ENCODE results near the gene FZR1. TPM values are rescaled to one million over a fixed set of nuclear protein-coding genes. Genes with fewer than 3 reads are reported as not detected.

The FZR1 gene
- total and polyA plus RNA-seq, 2 of the 13 experiments (the other 11 are each of a cell fraction or from before 2014, with no cell fraction given) = 29.0 to 30.8 TPM

DNA sequence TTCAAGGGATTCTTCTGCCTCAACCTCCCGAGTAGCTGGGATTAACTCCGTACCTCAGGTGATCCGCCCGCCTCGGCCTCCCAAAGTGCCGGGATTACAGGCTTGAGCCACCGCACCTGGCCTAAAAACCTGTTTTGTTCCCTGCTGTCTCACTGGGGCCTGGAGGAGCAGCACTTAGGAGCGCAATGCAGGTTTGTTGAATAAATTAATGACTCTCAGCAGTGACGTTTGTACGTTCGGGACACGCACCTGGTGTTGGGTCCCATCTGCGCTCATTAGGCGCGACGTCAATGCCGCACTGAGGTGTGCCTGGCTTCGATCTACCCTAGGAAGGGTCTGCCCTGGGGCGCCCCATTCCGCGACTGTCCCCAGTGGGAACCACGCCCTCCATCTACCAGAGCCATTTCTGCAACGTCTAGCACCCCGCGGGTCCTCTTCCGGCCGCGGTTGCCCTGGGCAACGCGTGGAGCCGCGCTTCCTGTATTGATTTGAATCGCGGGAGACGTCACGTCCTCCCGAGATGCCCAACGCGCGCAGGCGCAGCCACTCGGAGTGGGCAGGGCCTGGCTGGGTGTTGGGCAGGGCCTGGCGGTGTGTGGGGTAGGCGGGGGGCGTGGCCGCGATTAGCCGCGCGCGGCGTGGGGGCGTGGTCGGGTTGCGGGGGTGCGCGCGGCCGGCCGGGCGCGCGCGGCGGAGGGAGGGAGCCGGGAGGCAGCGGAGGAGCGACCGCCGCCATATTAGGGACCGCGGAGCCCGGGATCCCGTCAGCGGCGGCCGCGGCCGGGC is at the start of gene FZR1 (continued):
- TF ChIP-seq, protein P1, sequence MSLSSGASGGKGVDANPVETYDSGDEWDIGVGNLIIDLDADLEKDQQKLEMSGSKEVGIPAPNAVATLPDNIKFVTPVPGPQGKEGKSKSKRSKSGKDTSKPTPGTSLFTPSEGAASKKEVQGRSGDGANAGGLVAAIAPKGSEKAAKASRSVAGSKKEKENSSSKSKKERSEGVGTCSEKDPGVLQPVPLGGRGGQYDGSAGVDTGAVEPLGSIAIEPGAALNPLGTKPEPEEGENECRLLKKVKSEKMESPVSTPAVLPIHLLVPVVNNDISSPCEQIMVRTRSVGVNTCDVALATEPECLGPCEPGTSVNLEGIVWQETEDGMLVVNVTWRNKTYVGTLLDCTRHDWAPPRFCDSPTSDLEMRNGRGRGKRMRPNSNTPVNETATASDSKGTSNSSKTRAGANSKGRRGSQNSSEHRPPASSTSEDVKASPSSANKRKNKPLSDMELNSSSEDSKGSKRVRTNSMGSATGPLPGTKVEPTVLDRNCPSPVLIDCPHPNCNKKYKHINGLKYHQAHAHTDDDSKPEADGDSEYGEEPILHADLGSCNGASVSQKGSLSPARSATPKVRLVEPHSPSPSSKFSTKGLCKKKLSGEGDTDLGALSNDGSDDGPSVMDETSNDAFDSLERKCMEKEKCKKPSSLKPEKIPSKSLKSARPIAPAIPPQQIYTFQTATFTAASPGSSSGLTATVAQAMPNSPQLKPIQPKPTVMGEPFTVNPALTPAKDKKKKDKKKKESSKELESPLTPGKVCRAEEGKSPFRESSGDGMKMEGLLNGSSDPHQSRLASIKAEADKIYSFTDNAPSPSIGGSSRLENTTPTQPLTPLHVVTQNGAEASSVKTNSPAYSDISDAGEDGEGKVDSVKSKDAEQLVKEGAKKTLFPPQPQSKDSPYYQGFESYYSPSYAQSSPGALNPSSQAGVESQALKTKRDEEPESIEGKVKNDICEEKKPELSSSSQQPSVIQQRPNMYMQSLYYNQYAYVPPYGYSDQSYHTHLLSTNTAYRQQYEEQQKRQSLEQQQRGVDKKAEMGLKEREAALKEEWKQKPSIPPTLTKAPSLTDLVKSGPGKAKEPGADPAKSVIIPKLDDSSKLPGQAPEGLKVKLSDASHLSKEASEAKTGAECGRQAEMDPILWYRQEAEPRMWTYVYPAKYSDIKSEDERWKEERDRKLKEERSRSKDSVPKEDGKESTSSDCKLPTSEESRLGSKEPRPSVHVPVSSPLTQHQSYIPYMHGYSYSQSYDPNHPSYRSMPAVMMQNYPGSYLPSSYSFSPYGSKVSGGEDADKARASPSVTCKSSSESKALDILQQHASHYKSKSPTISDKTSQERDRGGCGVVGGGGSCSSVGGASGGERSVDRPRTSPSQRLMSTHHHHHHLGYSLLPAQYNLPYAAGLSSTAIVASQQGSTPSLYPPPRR (CRISPR knock-in tag; IDR thresholded peaks at IDR 0.05; ENCODE audit: borderline replicate concordance) = peak; percentile 32; the same call in 1 of the 2 replicates
- TF ChIP-seq, protein P2, sequence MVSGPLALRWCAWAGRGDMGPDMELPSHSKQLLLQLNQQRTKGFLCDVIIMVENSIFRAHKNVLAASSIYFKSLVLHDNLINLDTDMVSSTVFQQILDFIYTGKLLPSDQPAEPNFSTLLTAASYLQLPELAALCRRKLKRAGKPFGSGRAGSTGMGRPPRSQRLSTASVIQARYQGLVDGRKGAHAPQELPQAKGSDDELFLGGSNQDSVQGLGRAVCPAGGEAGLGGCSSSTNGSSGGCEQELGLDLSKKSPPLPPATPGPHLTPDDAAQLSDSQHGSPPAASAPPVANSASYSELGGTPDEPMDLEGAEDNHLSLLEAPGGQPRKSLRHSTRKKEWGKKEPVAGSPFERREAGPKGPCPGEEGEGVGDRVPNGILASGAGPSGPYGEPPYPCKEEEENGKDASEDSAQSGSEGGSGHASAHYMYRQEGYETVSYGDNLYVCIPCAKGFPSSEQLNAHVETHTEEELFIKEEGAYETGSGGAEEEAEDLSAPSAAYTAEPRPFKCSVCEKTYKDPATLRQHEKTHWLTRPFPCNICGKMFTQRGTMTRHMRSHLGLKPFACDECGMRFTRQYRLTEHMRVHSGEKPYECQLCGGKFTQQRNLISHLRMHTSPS (CRISPR knock-in tag; IDR thresholded peaks at IDR 0.05; ENCODE audit: low read depth) = no peak
- TF ChIP-seq ZNF3 (CRISPR knock-in tag; IDR thresholded peaks at IDR 0.05) = no peak
- TF ChIP-seq, protein P3, sequence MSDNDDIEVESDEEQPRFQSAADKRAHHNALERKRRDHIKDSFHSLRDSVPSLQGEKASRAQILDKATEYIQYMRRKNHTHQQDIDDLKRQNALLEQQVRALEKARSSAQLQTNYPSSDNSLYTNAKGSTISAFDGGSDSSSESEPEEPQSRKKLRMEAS (IDR thresholded peaks at IDR 0.05) = peak; percentile 81
- TF ChIP-seq HMGA1 (CRISPR knock-in tag; conservative IDR thresholded peaks at IDR 0.05) = no peak
- peak; percentile 78; the same call in 1 of the 2 replicates for TF ChIP-seq KLF6 (CRISPR knock-in tag; IDR thresholded peaks at IDR 0.05)
- peak; percentile 26; the same call in 1 of the 2 replicates for TF ChIP-seq SRF (IDR thresholded peaks at IDR 0.05; ENCODE audit: low read depth, low read length)
- TF ChIP-seq ISX (CRISPR knock-in tag; conservative IDR thresholded peaks at IDR 0.05) = no peak
- no peak for TF ChIP-seq ZSCAN29 (CRISPR knock-in tag; conservative IDR thresholded peaks at IDR 0.05)
- TF ChIP-seq ELF1 (CRISPR knock-in tag; IDR thresholded peaks at IDR 0.05) = peak; percentile 96
- TF ChIP-seq, protein P4, sequence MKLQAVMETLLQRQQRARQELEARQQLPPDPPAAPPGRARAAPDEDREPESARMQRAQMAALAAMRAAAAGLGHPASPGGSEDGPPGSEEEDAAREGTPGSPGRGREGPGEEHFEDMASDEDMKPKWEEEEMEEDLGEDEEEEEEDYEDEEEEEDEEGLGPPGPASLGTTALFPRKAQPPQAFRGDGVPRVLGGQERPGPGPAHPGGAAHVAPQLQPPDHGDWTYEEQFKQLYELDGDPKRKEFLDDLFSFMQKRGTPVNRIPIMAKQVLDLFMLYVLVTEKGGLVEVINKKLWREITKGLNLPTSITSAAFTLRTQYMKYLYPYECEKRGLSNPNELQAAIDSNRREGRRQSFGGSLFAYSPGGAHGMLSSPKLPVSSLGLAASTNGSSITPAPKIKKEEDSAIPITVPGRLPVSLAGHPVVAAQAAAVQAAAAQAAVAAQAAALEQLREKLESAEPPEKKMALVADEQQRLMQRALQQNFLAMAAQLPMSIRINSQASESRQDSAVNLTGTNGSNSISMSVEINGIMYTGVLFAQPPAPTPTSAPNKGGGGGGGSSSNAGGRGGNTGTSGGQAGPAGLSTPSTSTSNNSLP (IDR thresholded peaks at IDR 0.05; ENCODE audit: low read depth, low read length) = peak; percentile 26; the same call in 1 of the 2 replicates
- TF ChIP-seq CHD4 (IDR thresholded peaks at IDR 0.05; ENCODE audit: borderline replicate concordance, low read length) = peak; percentile 60; the same call in 1 of the 2 replicates
- peak; percentile 75; the same call in 1 of the 2 replicates for TF ChIP-seq ZMYM2 (CRISPR knock-in tag; IDR thresholded peaks at IDR 0.05)
- no peak for TF ChIP-seq PATZ1 (CRISPR knock-in tag; IDR thresholded peaks at IDR 0.05)
- no peak for TF ChIP-seq PAX8 (CRISPR knock-in tag; IDR thresholded peaks at IDR 0.05; ENCODE audit: borderline replicate concordance)
- TF ChIP-seq ZNF558 (CRISPR knock-in tag; IDR thresholded peaks at IDR 0.05; ENCODE audit: borderline replicate concordance) = 0 out of 2 replicates have a peak, but pooled peaks have one; percentile 29
- 0 out of 2 replicates have a peak, but pooled peaks have one; percentile 27 for TF ChIP-seq ELF4 (CRISPR knock-in tag; IDR thresholded peaks at IDR 0.05; ENCODE audit: borderline replicate concordance)
- no peak for TF ChIP-seq NFIC (IDR thresholded peaks at IDR 0.05; ENCODE audit: low read length)

Measured in HepG2 (cell line).